OCI-LY7 (cell line): ENCODE measurements around the gene NEDD8. TPM values are rescaled to one million over a fixed set of nuclear protein-coding genes. Genes with fewer than 3 reads are reported as not detected.

Source experiments
- BruUV-seq: library from RNA; stranded (reverse); fragments of 400-500 nt; replicated peaks from 2 replicates; lab custom pipeline; 2021; lab: Mats Ljungman, UMichigan
- CTCF ChIA-PET: fragments of 300-600 bp; sonication (Branson Sonifier 250); formaldehyde crosslinking; loops from one replicate; lab custom pipeline; 2022; ENCODE audit warnings: antibody characterized with exemption; ENCODE audit not compliant: unreplicated experiment; lab: Charles Lee
- POLR2A ChIA-PET: fragments of 300-600 bp; sonication (Branson Sonifier 250); formaldehyde crosslinking; loops from one replicate; lab custom pipeline; 2022; ENCODE audit warnings: antibody characterized with exemption; lab: Charles Lee
- DNase-seq: peaks from one replicate; pipeline ENCODE4 v3.0.0-alpha.2; 2015; ENCODE audit warnings: low spot score
- H2AFZ ChIP-seq: fragments of 200-600 bp; sonication (generic), shearing (Covaris generic); 2 replicates; pipeline ENCODE4 v1.6.1; 2014; ENCODE audit warnings: mild to moderate bottlenecking, antibody characterized with exemption, low read length, moderate library complexity
- H3K27ac ChIP-seq: fragments of 200-600 bp; sonication (generic); 2 replicates; pipeline ENCODE4 v1.5.1; 2014; ENCODE audit warnings: mixed run types, low read depth, mild to moderate bottlenecking, moderate library complexity, low read length, inconsistent platforms; ENCODE audit not compliant: poor library complexity, severe bottlenecking
- H3K36me3 ChIP-seq: fragments of 200-600 bp; sonication (generic); 2 replicates; pipeline ENCODE4 v1.6.1; 2014; ENCODE audit warnings: mild to moderate bottlenecking, antibody characterized with exemption, low read length, moderate library complexity, mixed read lengths; ENCODE audit not compliant: insufficient read depth
- H3K4me1 ChIP-seq: fragments of 200-600 bp; sonication (generic); 2 replicates; pipeline ENCODE4 v1.5.1; 2014; ENCODE audit warnings: mild to moderate bottlenecking, low read length; ENCODE audit not compliant: insufficient read depth, poor library complexity, severe bottlenecking
- H3K4me2 ChIP-seq: fragments of 200-600 bp; sonication (generic); 2 replicates; pipeline ENCODE4 v1.6.1; 2014; ENCODE audit warnings: mild to moderate bottlenecking, low read length
- H3K4me3 ChIP-seq: fragments of 200-600 bp; sonication (generic); 2 replicates; pipeline ENCODE4 v1.5.1; 2014; ENCODE audit warnings: mild to moderate bottlenecking, low read depth, low read length; ENCODE audit not compliant: poor library complexity, severe bottlenecking
- H3K79me2 ChIP-seq: fragments of 200-600 bp; sonication (generic); 2 replicates; pipeline ENCODE4 v1.6.1; 2016; ENCODE audit warnings: low read depth, mild to moderate bottlenecking, low read length, moderate library complexity, mixed read lengths; ENCODE audit not compliant: insufficient read depth
- H3K9me2 ChIP-seq: fragments of 200-600 bp; sonication (generic); 2 replicates; pipeline ENCODE4 v1.6.1; 2016; ENCODE audit warnings: mild to moderate bottlenecking, low read length, mixed read lengths; ENCODE audit not compliant: insufficient read depth
- H3K9me3 ChIP-seq: fragments of 200-600 bp; sonication (generic); 2 replicates; pipeline ENCODE4 v1.6.1; 2014; ENCODE audit warnings: mild to moderate bottlenecking, mixed run types, low read length, mixed read lengths
- H4K20me1 ChIP-seq: fragments of 200-600 bp; sonication (generic); 2 replicates; pipeline ENCODE4 v1.6.1; 2014; ENCODE audit warnings: mild to moderate bottlenecking, antibody characterized with exemption, low read length, moderate library complexity, mixed read lengths; ENCODE audit not compliant: insufficient read depth
- CTCF ChIP-seq: fragments of 200-600 bp; sonication (generic); conservative IDR thresholded peaks from 2 replicates; pipeline ENCODE4 v1.5.1; 2014; ENCODE audit warnings: mild to moderate bottlenecking, antibody characterized with exemption, low read length, moderate library complexity, mixed read lengths
- EZH2phosphoT487 ChIP-seq: fragments of 200-600 bp; sonication (generic); IDR thresholded peaks from 2 replicates; pipeline ENCODE4 v1.6.1; 2018; ENCODE audit warnings: low read depth, borderline replicate concordance, mild to moderate bottlenecking, mixed run types, antibody characterized with exemption, low read length, moderate library complexity, mixed read lengths
- intact Hi-C: fragments of 100-400 bp; cut with micrococcal nuclease; formaldehyde crosslinking; loops from one replicate; pipeline ENCODE4 v1.10.0; 2022; ENCODE audit not compliant: unreplicated experiment
- total RNA-seq, 2 experiments: library from RNA; depleted of rRNA in 1 of 2; stranded (reverse); fragments of >200 nt in 1 of 2; shearing (Covaris generic) in 1 of 2; gene quantifications; 2 replicates each; pipeline ENCODE4 v1.2.3, GENCODE V29; 2014 to 2022

The NEDD8 gene
- total RNA-seq, 2 experiments from 2014 or later: 167 to 174 TPM

GRCh38 chr14:24252289-24253124, 20.3 kb upstream of the NEDD8 start:
- BruUV-seq: no TSS peak
- no peak for TF ChIP-seq EZH2phosphoT487
- no peak for TF ChIP-seq CTCF
- no peaks in the 10 kb centered on the region for H4K20me1 ChIP-seq

GRCh38 chr14:24251880-24252288, 19.7 kb upstream of the NEDD8 start:
- TF ChIP-seq EZH2phosphoT487 (no peak), CTCF (no peak)
- H3K9me2 ChIP-seq: no peaks in the 10 kb centered on the region
- H3K4me2 ChIP-seq: no peak overlapping the region
- no peak overlapping the region for H3K4me3 ChIP-seq
- no peak overlapping the region for H3K27ac ChIP-seq
- H2AFZ ChIP-seq: no peak overlapping the region
- H3K4me1 ChIP-seq: peaks cover 3% of the 10 kb centered on the region
- intact Hi-C loops: no loop called here
- ChIA-PET POLR2A (interaction anchor here (0.6 kb wide), 1 partner anchor 21 kb away, joined by 3 read pairs; no protein-coding TSS in a partner anchor), CTCF (no interaction called here)
- H3K9me3 ChIP-seq: no peaks in the 10 kb centered on the region
- H3K36me3 ChIP-seq: no peaks in the 10 kb centered on the region
- no peak for DNase-seq
- H4K20me1 ChIP-seq: no peaks in the 10 kb centered on the region
- no peaks in the 10 kb centered on the region for H3K79me2 ChIP-seq
- no TSS peak for BruUV-seq

More at GRCh38 chr14:24252289-24253124, 20.3 kb upstream of the NEDD8 start:
- Histone ChIP-seq H3K79me2 (no peaks in the 10 kb centered on the region), H3K9me3 (no peaks in the 10 kb centered on the region), H3K4me1 (no peaks in the 10 kb centered on the region), H3K36me3 (no peaks in the 10 kb centered on the region), H2AFZ (no peak overlapping the region), H3K27ac (no peak overlapping the region), H3K9me2 (no peaks in the 10 kb centered on the region), H3K4me2 (no peak overlapping the region), H3K4me3 (no peak overlapping the region)
- CTCF ChIA-PET: no interaction called here
- intact Hi-C loops: no loop called here
- POLR2A ChIA-PET: interaction anchor here (0.6 kb wide), 1 partner anchor 21 kb away, joined by 3 read pairs; no protein-coding TSS in a partner anchor
- no peak for DNase-seq

GRCh38 chr14:24250354-24250753, 18.2 kb upstream of the NEDD8 start:
- TF ChIP-seq CTCF (no peak), EZH2phosphoT487 (no peak)
- H3K27ac ChIP-seq: no peak overlapping the region
- H2AFZ ChIP-seq: no peak overlapping the region
- no peaks in the 10 kb centered on the region for H3K9me3 ChIP-seq
- DNase-seq: no peak
- intact Hi-C loops: no loop called here
- CTCF ChIA-PET: no interaction called here
- H3K4me2 ChIP-seq: no peak overlapping the region
- H3K4me3 ChIP-seq: no peak overlapping the region
- H3K79me2 ChIP-seq: no peaks in the 10 kb centered on the region
- no peaks in the 10 kb centered on the region for H3K9me2 ChIP-seq
- no TSS peak for BruUV-seq
- no peaks in the 10 kb centered on the region for H3K36me3 ChIP-seq
- H4K20me1 ChIP-seq: no peaks in the 10 kb centered on the region
- POLR2A ChIA-PET: interaction anchor here (1.0 to 1.5 kb wide), 4 partner anchors 8 to 51 kb away, joined by 3 read pairs; partner anchors contain the start of gene TINF2
- peaks cover 5% of the 10 kb centered on the region for H3K4me1 ChIP-seq
